ENCODE data around the gene ACBD3.

ACBD3 gene

DNA sequence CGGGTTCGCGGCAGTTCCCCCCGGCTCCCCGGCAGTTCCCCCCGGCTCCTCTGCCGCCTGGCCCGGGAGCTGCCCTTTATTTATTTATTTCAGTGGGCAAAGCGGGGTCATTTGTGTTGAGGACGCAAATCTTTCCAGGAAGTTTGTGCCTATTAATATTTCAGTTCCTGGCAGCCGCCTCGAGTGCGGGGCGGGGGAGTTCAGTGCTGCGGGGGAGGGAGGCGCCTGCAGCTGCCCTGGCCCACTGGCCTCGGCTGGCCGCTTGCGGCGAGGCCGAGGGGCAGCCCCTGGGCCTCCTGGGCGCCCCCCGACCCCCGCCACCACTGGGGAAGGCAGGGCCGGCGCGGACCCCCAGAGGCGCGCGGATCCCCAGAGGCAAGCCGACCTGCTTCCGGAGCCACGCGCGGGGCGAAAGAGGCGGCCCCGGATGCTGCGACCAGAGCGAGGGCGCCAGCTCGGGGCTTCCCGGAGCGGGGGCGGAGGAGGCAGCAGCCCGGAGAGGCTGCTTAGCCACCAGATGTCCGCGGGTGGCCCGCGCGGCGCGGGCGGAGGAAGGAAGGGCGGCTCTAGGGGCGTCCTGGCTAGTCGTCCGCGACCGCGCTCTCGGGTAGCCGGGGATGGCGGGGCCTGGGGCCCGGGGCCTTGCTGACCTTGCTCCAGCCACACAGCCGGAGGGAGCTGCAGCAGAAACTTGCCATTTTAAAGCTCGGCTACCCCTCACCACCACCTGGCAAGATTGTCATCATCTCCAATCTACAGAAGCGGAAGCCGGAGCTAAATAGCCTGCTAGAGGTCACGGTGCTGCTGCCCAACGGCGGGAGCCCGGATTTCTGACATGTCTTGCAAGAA is 76.1 kb downstream of the ACBD3 start:
- peak; percentile 75 for DNase-seq

DNA sequence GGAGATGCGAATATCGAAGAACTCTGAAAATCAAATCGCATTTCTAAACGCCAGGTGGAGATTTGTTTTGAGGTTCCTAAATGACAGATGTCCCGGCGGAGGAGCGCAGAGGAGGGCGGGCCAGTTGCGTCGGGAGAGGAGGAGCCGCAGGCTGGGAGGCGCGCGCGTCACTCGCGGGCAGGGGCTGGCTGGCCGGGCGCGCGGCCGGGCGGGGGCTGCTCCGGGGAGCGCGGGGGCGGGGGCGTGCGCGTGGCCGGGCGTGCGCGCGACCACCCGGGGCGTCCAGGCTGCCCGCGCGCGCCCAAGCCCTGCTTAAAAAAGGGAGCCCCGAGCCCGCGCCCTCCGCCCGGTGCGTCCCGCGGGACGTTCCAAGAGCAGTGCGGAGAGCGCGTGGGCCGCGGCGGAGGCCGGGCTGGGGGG is 76.7 kb downstream of the ACBD3 start:
- DNase-seq, result peak; percentile 94

DNA sequence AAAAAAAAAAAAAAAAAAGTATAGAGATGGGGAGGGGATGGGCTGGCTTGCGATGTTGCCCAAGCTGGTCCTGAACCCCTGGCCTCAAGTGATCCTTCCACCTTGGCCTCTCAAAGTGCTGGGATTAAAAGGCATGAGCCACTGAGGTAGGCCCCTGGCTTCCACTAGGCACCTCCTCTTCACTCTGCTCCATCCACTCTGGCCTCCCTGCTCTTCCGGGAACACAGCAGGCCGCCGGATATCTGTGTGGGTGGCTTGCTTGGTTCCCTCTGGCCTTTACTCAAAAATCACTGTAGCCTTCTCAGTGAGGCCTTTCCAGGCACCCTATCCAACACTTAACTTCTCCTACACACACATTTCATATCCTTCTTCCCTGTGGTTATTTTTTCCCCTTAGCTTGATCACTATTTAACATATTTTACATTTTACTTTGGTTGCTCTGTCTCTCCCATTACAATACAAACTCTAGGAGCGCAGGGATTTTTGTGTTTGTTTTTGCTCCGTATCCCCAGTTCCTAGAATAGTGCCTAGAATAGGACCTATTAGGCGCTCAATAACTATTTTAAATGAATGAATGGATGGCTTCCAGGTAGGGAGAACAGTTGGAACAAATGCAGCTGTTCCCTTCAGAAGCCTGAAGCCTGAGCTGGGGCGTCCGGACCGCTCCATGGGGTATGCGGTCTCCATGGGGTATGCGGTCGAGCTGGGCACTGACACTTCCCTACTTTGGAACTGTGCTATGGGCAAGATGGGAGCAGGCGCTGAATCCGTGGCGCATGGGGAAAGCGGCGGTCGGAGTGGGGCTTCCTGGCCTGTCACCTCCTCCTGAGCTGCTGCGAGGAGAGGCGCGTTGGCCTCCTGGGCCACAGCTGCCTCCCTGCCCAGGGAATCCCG is 77.4 kb downstream of the ACBD3 start:
- no peak for DNase-seq

DNA sequence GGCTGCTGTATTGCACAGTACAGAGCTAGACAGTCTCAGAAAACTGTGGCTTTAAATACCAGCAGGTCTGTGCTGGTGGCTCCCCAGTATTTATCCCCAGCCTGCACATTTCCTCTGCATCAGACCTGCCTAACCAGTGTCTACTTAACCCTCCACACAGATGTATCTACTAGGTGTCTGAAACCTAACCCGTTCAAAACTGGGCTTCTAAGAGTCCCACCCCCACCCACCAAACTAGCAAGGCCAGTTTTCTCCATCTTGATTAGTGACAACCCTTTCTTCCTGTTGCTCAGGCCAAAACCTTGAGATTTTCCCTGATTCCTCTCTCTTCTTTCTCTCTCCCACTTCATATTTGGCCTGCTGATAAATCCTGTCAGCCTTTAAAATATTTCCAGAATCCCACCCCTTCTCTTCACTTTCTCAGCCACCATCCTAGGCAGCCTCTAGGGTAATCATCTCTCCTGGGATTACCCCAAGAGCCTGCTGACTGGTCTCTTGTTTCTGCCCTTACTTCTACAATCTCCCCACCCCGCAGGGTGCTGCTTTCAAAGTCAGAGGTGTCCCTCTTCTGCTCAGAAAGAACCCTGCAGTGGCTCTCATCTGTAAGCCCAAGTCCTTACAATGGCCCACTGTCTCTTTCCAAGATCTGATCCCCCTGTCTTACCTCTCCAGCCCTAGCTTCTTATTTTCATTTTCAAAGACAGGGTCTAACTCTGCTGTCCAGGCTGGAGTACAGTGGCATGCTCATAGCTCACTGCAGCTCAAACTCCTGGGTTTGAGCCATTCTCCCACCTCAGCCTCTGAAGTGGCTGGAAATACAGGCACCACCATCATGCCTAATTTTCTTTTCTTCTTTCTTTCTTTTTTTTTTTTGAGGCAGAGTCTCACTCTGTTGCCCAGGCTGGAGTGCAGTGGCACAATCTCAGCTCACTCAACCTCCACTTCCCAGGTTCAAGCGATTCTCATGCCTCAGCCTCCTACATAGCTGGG is 78.8 kb downstream of the ACBD3 start:
- DNase-seq, result no peak

DNA sequence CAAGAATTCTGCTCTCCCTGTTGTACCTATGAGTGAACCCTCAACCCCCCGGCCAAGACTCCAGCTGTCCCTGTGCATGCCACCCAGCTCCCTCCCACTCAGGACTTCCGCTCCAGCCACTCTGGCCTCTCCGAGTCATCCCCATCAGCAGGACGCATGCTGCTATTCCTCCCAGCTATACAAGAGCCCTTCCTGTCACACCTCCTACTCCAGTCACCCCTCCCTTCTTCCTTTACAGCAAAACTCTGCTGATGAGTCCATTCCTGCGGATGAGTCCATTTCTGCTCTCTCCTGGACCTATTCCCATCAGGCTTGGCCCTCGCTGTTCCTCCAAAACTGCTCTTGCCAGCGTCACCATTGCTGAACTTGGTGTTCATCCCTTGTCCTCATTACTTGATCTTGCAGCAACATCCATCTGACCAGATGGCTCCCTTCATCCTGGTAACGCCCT is 81.8 kb downstream of the ACBD3 start:
- no peak for DNase-seq

- DNase-seq, result peak; percentile 58
These were observed 85.8 kb downstream of the ACBD3 start for GRCh38 chr1:226100436-226101391.

DNA sequence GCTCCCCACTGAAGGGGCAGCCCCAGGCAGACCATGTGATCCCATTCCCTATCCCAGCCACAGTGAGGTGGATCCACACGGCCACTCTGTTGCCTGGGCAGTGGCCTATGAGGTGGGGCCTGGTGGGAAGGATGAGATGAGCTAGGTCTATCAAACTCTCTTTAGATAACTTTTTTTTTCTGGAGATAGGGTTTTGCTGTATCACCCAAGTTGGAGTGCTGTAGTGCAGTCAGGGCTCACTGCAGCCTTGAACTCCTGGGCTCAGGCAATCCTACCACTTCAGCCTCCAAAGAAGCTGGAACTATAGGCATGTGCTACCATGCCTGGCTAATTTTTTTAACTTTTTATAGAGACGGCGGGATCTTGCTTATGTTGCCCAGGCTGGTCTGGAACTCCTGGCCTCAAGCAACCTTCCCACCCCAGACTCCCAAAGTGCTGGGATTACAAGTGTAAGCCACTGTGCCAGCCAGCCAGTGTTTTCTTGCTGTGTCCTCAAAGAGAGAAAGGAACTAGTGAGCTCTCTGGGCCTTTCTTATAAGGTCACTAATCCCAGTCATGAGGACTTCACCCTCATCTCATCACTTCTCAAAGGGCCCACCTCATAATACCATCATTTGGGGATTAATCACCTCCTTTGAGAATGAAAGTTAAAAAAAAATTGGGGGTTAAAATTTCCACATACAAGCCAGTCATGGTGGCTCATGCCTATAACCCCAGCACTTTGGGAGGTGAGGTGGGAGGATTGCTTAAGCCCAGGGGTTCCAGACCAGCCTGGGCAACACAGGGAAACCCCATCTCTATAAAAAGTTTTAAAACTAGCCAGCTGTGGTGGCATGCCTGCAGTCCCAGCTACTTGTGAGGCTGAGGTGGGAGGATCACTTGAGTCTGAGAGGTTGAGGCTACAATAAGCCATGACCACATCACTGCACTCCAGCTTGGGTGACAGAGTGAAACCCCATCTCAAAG is 87.4 kb downstream of the ACBD3 start:
- DNase-seq, result no peak

GRCh38 chr1:226097866-226098625 is 88.5 kb downstream of the ACBD3 start:
- no peak for DNase-seq

DNA sequence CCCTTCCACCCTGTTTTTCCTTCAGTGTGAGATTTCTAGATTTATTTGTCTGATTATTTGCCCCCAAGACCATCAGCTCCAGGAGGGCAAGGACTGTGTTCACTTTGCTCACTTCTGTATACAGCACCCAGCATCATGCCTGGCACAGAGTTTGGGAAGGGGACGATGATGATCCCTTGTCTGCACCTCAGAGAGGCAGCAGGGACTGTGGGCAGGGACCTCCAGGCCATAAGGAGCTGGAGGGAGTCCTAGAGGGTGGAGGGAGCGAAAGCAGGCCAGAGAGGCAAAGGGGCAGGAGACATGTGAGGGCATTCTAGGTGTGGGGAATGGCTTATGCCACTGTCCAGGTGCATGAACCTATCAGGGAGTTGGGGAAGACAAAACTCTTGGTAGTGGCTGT is 91.3 kb downstream of the ACBD3 start:
- DNase-seq, result no peak

Measured in hematopoietic multipotent progenitor cell treated with erythropoietin and hydrocortisone succinate and interleukin-3 and kit ligand, for 4 days (in vitro differentiated cells).